HG03469 (cell line): ENCODE data around the gene TRPC4.

Experiments
- ATAC-seq: cut with Tn5 transposase; IDR thresholded peaks from one replicate; pipeline ENCODE4 v1.9.1; 2021; ENCODE audit warnings: mild to moderate bottlenecking, moderate library complexity, moderate number of reproducible peaks; ENCODE audit not compliant: unreplicated experiment

Gene TRPC4

GRCh38 chr13:37735293-37735692 lies 134.3 kb downstream of the TRPC4 start:
- ATAC-seq, result no peak

DNA sequence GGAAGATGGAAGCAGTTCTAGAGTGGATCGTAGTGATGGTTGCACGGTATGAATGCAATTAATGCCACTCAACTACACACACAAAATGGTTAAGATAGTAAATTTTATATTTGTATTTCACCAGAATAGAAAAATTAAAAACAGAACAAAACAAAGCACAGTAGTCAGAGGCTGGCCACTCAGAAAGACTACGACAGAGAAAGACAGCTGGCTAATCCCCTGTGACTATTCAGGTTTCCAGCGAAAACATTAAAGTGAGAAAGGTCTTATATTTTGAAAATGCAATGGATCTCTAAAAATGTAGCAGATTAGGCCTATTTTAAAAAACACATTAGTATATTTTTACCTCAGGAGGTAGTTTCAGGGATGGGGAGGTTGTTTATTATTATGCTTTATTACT lies 139.7 kb downstream of the TRPC4 start:
- no peak for ATAC-seq

DNA sequence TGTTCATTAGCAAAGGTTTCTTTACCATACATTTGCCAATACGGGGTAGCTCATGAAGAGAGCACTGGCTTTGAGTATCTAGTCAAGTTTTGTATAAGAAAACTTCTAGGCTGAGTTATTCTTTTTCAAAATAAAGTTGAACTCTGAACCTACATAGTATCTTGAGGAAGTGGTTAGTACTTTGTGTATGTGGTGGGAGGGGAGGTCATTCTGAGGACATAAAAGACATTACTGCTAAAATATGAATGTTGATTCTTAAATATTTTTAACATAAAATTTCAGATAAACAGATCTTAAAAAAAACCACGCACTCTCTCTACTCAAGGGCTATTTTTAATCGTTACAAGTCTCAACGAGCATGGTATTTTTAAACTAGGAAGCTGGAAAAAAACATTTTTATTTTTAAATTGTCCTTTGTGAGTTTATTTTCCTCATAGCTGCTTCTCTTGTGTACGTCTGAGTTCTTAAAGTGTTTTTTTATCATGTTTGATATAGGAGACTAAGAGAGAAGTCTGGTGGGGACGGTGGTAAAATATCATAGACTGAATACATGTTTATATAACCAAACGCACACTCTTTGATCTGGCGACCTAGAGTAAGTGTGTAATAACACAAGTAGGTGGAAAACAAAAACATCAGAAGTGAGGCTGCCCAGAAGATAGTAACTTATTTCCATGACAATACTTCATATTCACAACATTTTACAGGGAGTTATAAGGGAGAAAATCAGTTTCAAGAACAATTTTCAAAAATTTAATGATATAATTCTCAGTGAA lies 153.0 kb downstream of the TRPC4 start:
- ATAC-seq, result no peak

- ATAC-seq, result no peak
These were observed 154.0 kb downstream of the TRPC4 start for GRCh38 chr13:37715606-37716015.

DNA sequence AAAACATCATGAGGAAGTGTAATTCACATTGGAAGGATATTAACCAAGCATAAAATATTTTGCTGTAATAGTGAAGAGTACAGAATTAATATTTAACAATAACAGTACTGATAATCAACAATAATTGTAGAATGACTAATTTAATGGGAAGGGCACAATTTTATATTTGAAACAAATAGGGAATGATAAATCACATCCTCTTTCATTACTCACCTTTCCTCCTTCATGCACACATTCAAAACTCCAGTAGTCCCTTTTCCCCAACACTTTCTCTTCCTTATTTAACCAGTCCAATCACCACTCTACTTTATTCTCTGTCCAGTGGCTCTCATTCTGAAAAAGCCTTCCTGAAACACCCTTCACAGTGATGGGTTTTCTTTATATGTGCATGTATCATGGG lies 160.3 kb downstream of the TRPC4 start:
- no peak for ATAC-seq

- no peak for ATAC-seq
These were observed 161.7 kb downstream of the TRPC4 start for GRCh38 chr13:37707739-37708500.

GRCh38 chr13:37706041-37706440 lies 163.5 kb downstream of the TRPC4 start:
- ATAC-seq, result no peak

- ATAC-seq, result no peak
These were observed 167.6 kb downstream of the TRPC4 start for GRCh38 chr13:37701972-37702371.

DNA sequence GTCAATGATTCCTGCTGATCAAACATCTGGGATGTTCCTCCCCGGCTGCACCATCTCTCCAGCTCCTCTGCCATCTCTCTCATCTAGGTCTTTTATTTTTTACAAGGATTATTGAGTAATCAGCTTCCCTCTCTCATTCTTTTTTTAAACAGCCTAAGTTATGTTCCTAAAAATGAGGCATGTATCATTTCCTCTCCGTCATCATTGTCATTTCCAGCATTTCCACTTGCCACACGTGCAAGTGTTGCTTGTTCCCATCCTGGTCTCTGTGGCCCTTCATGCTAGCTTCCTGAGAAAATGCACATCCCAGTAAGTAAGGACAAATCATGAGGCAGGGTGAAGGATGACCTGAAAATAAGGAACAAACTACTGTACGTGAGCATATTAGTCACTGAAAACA lies 168.3 kb downstream of the TRPC4 start:
- no peak for ATAC-seq

- ATAC-seq, result no peak
These were observed 168.7 kb downstream of the TRPC4 start for GRCh38 chr13:37700887-37701286.

GRCh38 chr13:37695200-37695599 lies 174.4 kb downstream of the TRPC4 start:
- ATAC-seq, result no peak

DNA sequence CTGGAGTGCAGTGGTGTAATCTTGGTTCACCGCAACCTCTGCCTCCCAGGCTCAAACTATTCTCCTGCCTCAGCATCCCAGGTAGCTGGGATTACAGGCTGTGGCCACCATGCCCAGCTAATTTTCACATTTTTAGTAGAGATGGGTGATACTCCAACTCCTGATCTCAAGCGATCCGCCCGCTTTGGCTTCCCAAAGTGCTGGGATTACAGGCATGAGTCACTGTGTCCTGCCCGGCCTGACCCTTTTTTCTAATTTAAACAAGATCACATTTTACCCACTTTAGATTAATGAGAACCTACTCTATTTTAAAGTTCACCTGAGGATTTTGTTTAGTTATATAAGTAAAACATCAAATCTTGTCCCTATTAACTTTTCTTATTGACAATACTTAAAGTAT lies 179.2 kb downstream of the TRPC4 start:
- ATAC-seq, result no peak

DNA sequence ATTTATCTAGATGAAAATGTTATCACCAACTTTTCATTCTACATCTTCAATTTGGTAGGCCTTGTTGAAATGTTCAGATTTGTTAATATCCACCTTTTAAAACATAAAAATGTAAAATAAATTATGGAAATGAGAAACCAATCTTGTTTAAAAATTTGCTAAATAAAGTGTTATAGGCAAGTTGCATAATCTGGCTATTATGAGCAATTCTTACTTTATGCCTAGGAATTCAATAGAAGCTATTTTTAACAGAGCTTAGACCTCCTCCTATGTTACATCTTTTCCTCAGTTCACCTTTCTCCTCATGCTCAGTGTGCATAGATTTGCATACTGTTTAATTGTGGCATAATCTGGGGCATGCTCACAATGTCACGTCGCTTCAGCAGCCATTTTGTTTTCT lies 183.1 kb downstream of the TRPC4 start:
- no peak for ATAC-seq

DNA sequence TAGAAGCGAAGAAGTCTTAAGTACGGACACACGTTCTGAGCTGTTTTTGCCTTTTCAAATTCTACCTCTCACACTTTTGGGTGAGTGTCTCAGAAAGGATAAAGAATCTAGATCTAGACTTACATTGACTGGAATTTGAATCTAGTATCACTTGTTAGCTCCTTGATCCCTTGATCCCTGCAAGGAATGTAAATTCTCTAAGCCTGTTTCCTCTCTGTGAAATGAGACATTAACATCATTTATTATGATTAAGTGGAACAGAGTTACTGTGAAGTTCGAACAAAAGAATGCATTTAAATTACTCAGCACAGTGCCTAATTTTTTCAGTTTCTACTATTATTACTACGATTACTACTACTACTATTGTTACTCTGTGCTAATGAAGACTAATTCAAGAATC lies 184.4 kb downstream of the TRPC4 start:
- ATAC-seq, result no peak

DNA sequence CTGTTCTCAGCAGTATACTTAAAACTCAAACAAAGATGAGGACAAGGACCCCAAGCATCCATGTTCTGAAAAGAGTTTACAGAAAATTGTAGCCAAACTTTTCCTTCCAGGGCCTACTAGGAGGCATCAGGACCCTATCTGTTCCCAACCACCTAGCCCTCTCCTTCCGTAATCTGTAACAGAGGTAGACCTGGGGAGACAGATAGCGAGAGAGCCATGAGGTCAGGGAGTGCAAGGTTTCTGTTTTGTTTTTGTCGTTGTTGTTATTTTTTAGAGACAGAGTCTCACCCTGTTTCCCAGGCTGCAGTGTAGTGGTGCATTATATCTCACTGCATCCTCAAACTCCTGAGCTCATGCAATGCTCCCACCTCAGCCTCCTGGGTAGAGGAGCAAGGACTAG lies 187.1 kb downstream of the TRPC4 start:
- ATAC-seq, result no peak

DNA sequence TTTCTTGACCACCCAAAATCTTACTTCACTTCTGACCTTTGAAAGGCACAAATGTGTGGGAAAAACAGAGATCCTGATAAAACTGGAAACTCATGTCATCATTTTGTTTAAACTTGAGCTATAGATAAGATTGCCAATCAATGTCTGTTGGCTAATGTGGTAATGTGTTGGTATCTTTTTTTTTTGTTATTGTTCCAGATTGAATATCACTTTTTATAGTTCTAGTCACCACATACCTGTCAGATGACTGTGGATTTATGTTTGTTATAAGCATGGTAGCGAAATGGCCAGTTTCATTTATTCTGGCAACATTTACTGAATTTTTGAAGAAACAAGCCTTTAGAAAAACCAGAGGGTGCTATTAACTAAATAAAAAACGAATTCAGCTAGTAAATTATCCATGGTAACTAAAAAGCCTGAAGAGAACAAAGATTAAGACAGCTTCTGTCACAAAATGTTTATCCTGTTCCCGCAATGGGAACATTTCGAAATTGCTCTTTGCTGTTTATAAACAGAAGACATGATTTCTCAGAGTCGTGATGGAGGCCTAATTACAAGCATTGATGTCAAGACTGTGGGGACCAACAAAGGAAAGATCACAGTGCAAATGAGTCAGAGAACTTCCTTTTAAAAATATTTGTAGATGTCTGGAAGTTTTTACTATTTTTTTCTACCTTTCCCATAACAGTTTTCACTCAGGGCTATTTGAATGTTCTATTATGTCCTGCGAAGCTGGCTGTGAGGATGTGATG lies 188.1 kb downstream of the TRPC4 start:
- ATAC-seq, result no peak

GRCh38 chr13:37680137-37680536 lies 189.4 kb downstream of the TRPC4 start:
- no peak for ATAC-seq

DNA sequence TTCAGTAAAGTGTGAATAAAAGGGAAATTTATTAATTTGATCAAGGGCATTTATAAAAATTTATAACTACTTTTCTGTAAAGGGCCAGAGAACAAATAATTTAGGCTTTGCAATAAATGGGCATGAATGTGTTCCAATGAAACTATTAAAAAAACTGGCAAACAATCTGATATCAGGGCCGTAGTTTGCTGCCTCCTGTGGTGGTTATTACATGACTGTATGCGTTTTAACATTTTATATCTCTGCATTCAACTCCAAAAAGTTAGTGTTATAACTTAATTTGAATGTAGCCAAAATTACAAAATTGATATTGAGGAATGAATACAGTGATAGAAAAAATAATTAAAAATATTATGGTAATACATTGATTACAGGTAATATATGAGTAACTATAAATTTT lies 190.5 kb downstream of the TRPC4 start:
- ATAC-seq, result no peak

GRCh38 chr13:37669845-37670244 lies 199.7 kb downstream of the TRPC4 start:
- ATAC-seq, result no peak

- ATAC-seq, result no peak
These were observed 201.9 kb downstream of the TRPC4 start for GRCh38 chr13:37667702-37668101.

DNA sequence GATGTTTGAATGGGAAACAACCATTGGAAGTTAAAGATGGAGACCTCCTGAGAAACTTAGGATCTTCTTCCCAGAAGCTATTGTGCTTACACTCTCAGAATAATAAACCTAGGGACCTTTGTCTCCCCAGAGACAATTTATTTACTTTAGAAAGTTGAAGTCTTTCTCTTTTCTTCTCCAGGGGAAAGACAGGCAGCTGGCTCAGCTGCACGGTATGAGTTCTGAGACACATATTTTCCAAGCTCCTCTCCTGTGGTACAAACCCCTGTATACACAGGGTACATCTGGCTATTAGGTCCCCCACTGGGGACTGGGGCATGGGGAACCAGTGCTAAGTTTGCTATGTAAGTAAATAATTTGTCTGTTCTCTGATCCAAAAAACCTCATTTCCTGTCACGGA lies 203.5 kb downstream of the TRPC4 start:
- no peak for ATAC-seq

DNA sequence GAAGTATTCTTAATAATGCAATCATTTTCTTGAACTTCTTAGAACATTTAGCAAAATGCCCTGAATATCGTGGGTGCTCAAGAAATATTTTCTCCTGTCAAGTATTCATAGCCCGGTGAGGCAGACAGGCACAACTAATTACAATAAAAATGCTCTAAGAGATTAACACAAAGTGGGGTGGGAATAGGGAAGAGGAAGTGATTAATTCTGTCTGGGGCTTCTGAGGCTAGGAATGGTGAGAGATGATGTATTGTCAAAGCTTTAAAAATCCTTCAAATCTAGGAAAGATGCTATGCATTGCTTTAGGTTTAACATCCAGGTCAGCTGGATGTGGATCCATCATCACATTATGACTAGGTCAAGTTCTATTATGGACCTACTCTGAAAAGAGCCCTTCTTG lies 204.2 kb downstream of the TRPC4 start:
- no peak for ATAC-seq
